Hepatocyte (in vitro differentiated cells): Measurements from ENCODE around the gene RAP1GAP2. TPM values are rescaled to one million over a fixed set of nuclear protein-coding genes. Genes with fewer than 3 reads are reported as not detected.
A peak's percentile ranks its signal among the peaks of the same experiment; 100 is the strongest.

Experiments
- DNase-seq: peaks from one replicate; pipeline ENCODE4 v3.0.0-alpha.2; 2016; ENCODE audit warnings: low spot score
- H2AFZ ChIP-seq: fragments of 200-600 bp; sonication (generic); 2 replicates; pipeline ENCODE4 v1.6.0; 2016; ENCODE audit warnings: antibody characterized with exemption, mild to moderate bottlenecking
- H3K27ac ChIP-seq: fragments of 200-600 bp; sonication (generic); 2 replicates; pipeline ENCODE4 v1.5.1; 2016; ENCODE audit warnings: mild to moderate bottlenecking
- H3K27me3 ChIP-seq: fragments of 200-600 bp; sonication (generic); 2 replicates; pipeline ENCODE4 v1.6.1; 2016
- H3K36me3 ChIP-seq: fragments of 200-600 bp; sonication (generic); replicated peaks from 2 replicates; pipeline ENCODE4 v1.5.1; 2016; ENCODE audit warnings: low read depth; ENCODE audit not compliant: insufficient read depth
- H3K4me1 ChIP-seq: fragments of 200-600 bp; sonication (generic); 2 replicates; pipeline ENCODE4 v1.5.1; 2016; ENCODE audit warnings: mild to moderate bottlenecking, moderate library complexity; ENCODE audit not compliant: insufficient read depth
- H3K4me2 ChIP-seq: fragments of 200-600 bp; sonication (generic); 2 replicates; pipeline ENCODE4 v1.6.0; 2016
- H3K4me3 ChIP-seq: fragments of 200-600 bp; sonication (generic); 2 replicates; pipeline ENCODE4 v1.5.1; 2016; ENCODE audit warnings: mild to moderate bottlenecking
- H3K79me2 ChIP-seq: fragments of 200-600 bp; sonication (generic); 2 replicates; pipeline ENCODE4 v1.6.0; 2017; ENCODE audit warnings: mild to moderate bottlenecking
- H3K9me2 ChIP-seq: fragments of 200-600 bp; sonication (generic); replicated peaks from 2 replicates; pipeline ENCODE4 v1.6.0; 2017; ENCODE audit warnings: mild to moderate bottlenecking; ENCODE audit not compliant: insufficient read depth
- H3K9me3 ChIP-seq: fragments of 200-600 bp; sonication (generic); 2 replicates; pipeline ENCODE4 v1.5.1; 2016; ENCODE audit warnings: low read depth, mild to moderate bottlenecking
- H4K20me1 ChIP-seq: fragments of 200-600 bp; sonication (generic); 2 replicates; pipeline ENCODE4 v1.6.0; 2016; ENCODE audit warnings: mild to moderate bottlenecking; ENCODE audit not compliant: insufficient read depth, poor library complexity, severe bottlenecking
- CTCF ChIP-seq: fragments of 200-600 bp; sonication (generic); IDR thresholded peaks from 2 replicates; pipeline ENCODE4 v1.5.1; 2016; ENCODE audit warnings: antibody characterized with exemption, mild to moderate bottlenecking; ENCODE audit not compliant: poor library complexity
- EZH2 ChIP-seq: fragments of 200-600 bp; sonication (generic); IDR thresholded peaks from 2 replicates; pipeline ENCODE4 v1.6.1; 2016; ENCODE audit warnings: antibody characterized with exemption, mild to moderate bottlenecking, borderline replicate concordance
- EZH2phosphoT487 ChIP-seq: fragments of 200-600 bp; sonication (generic); IDR thresholded peaks from one replicate; pipeline ENCODE4 v1.6.1; 2018; ENCODE audit warnings: antibody characterized with exemption, mild to moderate bottlenecking, low read depth, moderate library complexity; ENCODE audit not compliant: unreplicated experiment, severe bottlenecking
- WGBS: methylation state at CpG from one replicate; pipeline ENCODE4 v1.1.6; 2016; ENCODE audit warnings: low lambda C conversion rate; ENCODE audit errors: missing lambda C conversion rate; 5-methylcytosine and 5-hydroxymethylcytosine counted together
- polyA plus RNA-seq: library from polyadenylated mRNA; unstranded; fragments of >200 nt; fragmentation: Nextera tagmentation; extraction: Ambion mirVana; gene quantifications from 2 replicates; pipeline ENCODE4 v1.2.1, GENCODE V29; 2016
- total RNA-seq: library from RNA; depleted of rRNA; stranded (reverse); fragments of >200 nt; gene quantifications from 2 replicates; pipeline ENCODE4 v1.2.3, GENCODE V29; 2014

Gene RAP1GAP2
- total and polyA plus RNA-seq, 2 experiments from 2014 or later = 3.0 to 10.0 TPM

- DNase-seq = peak; percentile 46
- H3K4me3 ChIP-seq = no peak overlapping the region
- no peak for TF ChIP-seq CTCF
- no peak for TF ChIP-seq EZH2phosphoT487
- TF ChIP-seq EZH2 = no peak
- no peaks in the 10 kb centered on the region for H3K9me3 ChIP-seq
- no peak overlapping the region for H2AFZ ChIP-seq
- H3K4me2 ChIP-seq = no peak overlapping the region
- H3K27me3 ChIP-seq = no peaks in the 10 kb centered on the region
- no peaks in the 10 kb centered on the region for H3K9me2 ChIP-seq
- H3K27ac ChIP-seq = no peak overlapping the region
- peaks cover 4% of the 10 kb centered on the region for H3K4me1 ChIP-seq
- no peaks in the 10 kb centered on the region for H3K79me2 ChIP-seq
- H3K36me3 ChIP-seq = no peaks in the 10 kb centered on the region
- 67% methylated on average over 14 of the region's 16 CpGs for WGBS
- no peaks in the 10 kb centered on the region for H4K20me1 ChIP-seq
Measured at GRCh38 chr17:2904135-2904534, 107.9 kb downstream of the RAP1GAP2 start.

- H3K4me2 ChIP-seq = no peak overlapping the region
- DNase-seq = no peak
- no peaks in the 10 kb centered on the region for H3K36me3 ChIP-seq
- H4K20me1 ChIP-seq = no peaks in the 10 kb centered on the region
- no peak overlapping the region for H2AFZ ChIP-seq
- no peak overlapping the region for H3K4me3 ChIP-seq
- 84% methylated on average over 13 of the region's 13 CpGs for WGBS
- no peaks in the 10 kb centered on the region for H3K27me3 ChIP-seq
- no peaks in the 10 kb centered on the region for H3K4me1 ChIP-seq
- no peaks in the 10 kb centered on the region for H3K79me2 ChIP-seq
- H3K9me2 ChIP-seq = no peaks in the 10 kb centered on the region
- H3K27ac ChIP-seq = no peak overlapping the region
- no peak for TF ChIP-seq EZH2
- no peak for TF ChIP-seq EZH2phosphoT487
- no peak for TF ChIP-seq CTCF
- no peaks in the 10 kb centered on the region for H3K9me3 ChIP-seq
Measured at GRCh38 chr17:2905269-2905668, 109.0 kb downstream of the RAP1GAP2 start.

- Histone ChIP-seq H2AFZ (no peak overlapping the region), H3K4me3 (no peak overlapping the region), H4K20me1 (no peaks in the 10 kb centered on the region), H3K9me3 (no peaks in the 10 kb centered on the region), H3K36me3 (no peaks in the 10 kb centered on the region), H3K27ac (no peak overlapping the region), H3K79me2 (no peaks in the 10 kb centered on the region), H3K27me3 (no peaks in the 10 kb centered on the region), H3K4me1 (no peaks in the 10 kb centered on the region), H3K9me2 (no peaks in the 10 kb centered on the region), H3K4me2 (no peak overlapping the region)
- TF ChIP-seq EZH2 (no peak), CTCF (no peak), EZH2phosphoT487 (no peak)
- whole genome bisulfite sequencing = 98% methylated on average over 15 of the region's 15 CpGs
- DNase-seq = peak; percentile 2
Measured at GRCh38 chr17:2905696-2906501, 109.7 kb downstream of the RAP1GAP2 start.
